Measurements from ENCODE around the gene PLCXD1.
A peak's percentile ranks its signal among the peaks of the same experiment; 100 is the strongest.

PLCXD1 gene

DNA sequence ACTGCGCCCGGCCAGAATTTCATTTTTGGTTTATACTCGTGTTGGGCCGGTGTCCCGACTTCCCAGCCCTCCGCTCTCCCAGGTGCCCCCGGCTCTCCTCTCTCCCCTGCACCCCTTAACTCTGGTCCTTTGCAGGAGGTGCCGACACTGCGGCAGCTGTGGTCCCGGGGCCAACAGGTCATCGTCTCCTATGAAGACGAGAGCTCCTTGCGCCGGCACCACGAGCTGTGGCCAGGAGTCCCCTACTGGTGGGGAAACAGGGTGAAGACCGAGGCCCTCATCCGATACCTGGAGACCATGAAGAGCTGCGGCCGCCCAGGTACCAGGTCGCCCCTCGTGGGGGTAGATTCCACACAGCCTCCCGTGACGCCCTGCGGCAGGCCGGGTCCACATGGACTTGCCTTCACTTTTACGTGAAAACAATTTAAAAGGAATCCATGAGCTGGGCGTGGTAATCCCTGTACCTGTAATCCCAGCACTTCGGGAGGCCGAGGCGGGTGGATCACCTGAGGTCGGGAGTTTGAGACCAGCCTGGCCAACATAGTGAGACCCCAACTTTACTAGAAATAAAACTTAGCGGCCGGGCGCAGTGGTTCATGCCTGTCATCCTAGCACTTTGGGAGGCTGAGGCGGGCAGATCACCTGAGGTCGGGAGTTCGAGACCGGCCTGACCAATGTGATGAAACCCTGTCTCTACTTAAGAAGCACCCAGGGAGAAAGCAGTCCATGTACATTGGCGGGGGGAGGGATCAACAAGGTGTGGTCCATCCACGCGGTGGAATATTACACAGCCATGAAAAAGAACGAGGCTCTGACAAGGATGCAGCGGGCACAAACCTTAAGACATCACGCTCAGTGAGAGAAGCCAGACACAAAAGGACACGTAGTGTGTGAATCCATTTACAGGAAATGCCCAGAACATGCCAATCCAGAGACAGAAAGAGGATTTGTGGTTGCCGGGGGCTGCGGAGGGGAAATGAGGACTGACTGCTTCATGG, 12.0 kb downstream of the PLCXD1 start:
- no peak for DNase-seq

GRCh38 chrX:295136-295535, 14.0 kb downstream of the PLCXD1 start:
- no peak for DNase-seq

DNA sequence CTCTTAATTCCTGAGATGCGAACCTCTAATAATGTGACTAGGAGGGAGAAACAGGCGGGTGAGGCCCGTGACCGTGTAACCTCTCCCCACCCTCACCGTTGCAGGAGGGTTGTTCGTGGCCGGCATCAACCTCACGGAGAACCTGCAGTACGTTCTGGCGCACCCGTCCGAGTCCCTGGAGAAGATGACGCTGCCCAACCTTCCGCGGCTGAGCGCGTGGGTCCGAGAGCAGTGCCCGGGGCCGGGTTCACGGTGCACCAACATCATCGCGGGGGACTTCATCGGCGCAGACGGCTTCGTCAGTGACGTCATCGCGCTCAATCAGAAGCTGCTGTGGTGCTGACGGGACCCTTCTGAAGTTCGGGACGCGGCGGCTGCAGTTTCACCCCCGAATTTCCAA, 17.8 kb downstream of the PLCXD1 start:
- no peak for DNase-seq

DNA sequence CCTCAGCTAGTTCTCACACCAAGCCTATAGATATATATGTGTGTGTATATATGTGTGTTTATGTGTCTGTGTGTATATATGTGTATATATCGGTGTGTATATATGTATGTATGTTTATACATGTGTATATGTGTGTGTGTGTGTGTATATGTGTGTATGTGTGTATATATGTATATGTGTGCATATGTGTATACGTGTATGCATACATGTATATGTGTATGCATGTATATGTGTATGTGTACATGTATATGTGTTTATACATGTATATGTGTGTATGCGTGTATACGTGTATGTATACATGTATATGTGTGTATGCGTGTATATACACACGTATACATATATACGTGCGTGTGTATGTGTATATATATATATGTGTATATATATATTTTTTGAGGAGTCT, 19.2 kb downstream of the PLCXD1 start:
- DNase-seq = no peak

GRCh38 chrX:302975-303374, 21.8 kb downstream of the PLCXD1 start:
- DNase-seq = no peak

GRCh38 chrX:305781-306613, 24.8 kb downstream of the PLCXD1 start:
- DNase-seq = peak; percentile 68

- DNase-seq = peak; percentile 51
Measured at GRCh38 chrX:306614-307251, 25.6 kb downstream of the PLCXD1 start.

- no peak for DNase-seq
Measured at GRCh38 chrX:307261-308111, 26.3 kb downstream of the PLCXD1 start.

GRCh38 chrX:308821-309520, 27.8 kb downstream of the PLCXD1 start:
- DNase-seq = no peak

DNA sequence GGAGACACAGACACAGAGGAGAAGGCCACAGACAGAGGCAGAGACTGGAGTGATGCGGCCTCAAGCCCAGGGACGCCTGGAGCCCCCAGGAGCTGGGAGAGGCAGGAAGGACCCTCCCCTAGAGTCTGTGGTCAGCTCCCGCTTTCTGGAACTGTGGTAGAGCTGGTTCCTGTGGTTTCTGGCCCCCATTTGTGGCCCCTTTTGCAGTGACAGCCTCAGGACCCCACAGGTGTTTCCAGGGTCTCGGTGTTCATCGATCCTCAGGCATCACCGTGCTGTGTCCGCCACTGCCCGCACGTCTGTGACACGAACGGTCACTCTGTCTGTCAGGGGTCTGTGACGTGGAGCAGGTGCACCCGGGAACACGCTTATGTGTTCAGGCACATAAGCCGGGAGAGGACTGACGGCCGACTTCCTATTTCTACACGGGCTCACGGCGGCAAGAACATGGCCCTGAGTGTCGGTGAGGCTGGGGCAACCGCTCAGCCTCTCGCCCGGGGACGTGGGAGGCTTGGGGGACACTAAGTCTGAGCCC, 29.5 kb downstream of the PLCXD1 start:
- no peak for DNase-seq

- no peak for DNase-seq
Measured at GRCh38 chrX:311156-312129, 30.3 kb downstream of the PLCXD1 start.

- no peak for DNase-seq
Measured at GRCh38 chrX:312621-313331, 31.6 kb downstream of the PLCXD1 start.

DNA sequence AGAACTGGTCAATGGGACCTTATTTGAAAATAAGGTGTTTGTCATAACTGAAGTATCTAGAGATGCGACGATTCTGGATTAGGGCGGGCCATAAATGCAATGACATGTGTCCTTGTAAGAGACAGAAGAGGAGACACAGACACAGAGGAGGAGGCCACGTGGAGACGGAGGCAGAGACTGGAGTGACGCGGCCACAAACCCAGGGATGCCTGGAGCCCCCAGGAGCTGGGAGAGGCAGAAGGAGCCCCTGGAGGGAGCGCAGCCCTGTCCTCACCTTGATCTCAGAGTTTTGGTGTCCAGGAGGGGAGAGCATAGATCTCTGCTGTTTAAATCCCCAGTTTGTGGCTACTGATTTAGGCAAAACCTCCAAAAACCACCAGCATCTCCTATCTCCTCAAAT, 32.4 kb downstream of the PLCXD1 start:
- DNase-seq = no peak

- DNase-seq = no peak
Measured at GRCh38 chrX:314049-314448, 32.9 kb downstream of the PLCXD1 start.

GRCh38 chrX:314781-315595, 33.8 kb downstream of the PLCXD1 start:
- DNase-seq = no peak

- no peak for DNase-seq
Measured at GRCh38 chrX:316351-317325, 35.5 kb downstream of the PLCXD1 start.

DNA sequence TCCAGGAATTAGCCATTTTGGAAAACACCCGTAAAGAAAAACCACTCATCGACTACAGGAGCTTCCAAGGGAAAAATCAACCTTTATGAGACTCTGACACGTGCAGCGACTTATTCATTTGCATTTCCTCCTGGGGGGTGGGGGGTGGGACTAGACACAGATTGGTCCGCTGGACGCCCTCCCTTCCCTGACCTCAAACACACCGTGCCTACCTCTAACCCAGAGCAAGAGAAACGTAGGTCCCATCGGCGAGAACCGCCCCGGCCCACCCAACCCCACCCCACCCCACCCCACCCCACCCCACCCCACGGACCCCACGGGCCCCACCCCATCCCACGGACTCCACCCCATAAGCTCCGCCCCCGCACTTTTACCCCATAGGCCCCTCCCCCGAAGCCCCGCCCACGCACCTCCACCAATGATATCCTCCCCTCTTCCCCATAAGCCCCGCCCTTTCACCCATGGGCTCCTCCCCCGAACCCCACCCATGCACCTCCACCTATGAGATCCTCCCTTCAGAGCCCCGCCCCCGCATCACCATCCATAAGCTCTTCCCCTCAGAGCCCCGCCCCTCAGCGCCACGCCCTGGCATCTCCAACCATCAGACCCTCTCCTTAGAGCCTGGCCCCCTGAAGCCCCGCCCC, 36.4 kb downstream of the PLCXD1 start:
- no peak for DNase-seq
